SU-DHL-6 (cell line): ENCODE results near the gene DIAPH3.

Source experiments
- H2AFZ ChIP-seq: fragments of 200-600 bp; sonication (generic); 2 replicates; pipeline ENCODE4 v1.6.1; 2014; ENCODE audit warnings: low read depth, mild to moderate bottlenecking, moderate library complexity, mixed read lengths, antibody characterized with exemption, low read length; ENCODE audit not compliant: severe bottlenecking
- H3F3A ChIP-seq: fragments of 200-600 bp; shearing (Covaris generic); 2 replicates; pipeline ENCODE4 v1.6.0; 2016; ENCODE audit warnings: antibody characterized with exemption, mild to moderate bottlenecking; ENCODE audit not compliant: insufficient read depth
- H3K27ac ChIP-seq: fragments of 200-600 bp; sonication (generic); 2 replicates; pipeline ENCODE4 v1.5.1; 2016; ENCODE audit warnings: low read depth, mild to moderate bottlenecking, low read length, moderate library complexity, mixed read lengths
- H3K27me3 ChIP-seq: fragments of 200-600 bp; sonication (generic), shearing (Covaris generic); 2 replicates; pipeline ENCODE4 v1.6.0; 2014; ENCODE audit warnings: mild to moderate bottlenecking, low read length
- H3K36me3 ChIP-seq: fragments of 200-600 bp; sonication (generic); 2 replicates; pipeline ENCODE4 v1.6.1; 2014; ENCODE audit warnings: mild to moderate bottlenecking, low read length, mixed read lengths
- H3K4me2 ChIP-seq: fragments of 300-600, 200-600 bp; shearing (Covaris generic), sonication (generic); 2 replicates; pipeline ENCODE4 v1.6.0; 2014; ENCODE audit warnings: low read length, low read depth, mild to moderate bottlenecking; ENCODE audit not compliant: poor library complexity, severe bottlenecking
- H3K4me3 ChIP-seq: fragments of 200-600 bp; sonication (generic); 2 replicates; pipeline ENCODE4 v1.5.1; 2014; ENCODE audit warnings: antibody characterized with exemption, low read length, mild to moderate bottlenecking, mixed read lengths; ENCODE audit not compliant: insufficient read depth, poor library complexity, severe bottlenecking
- H3K79me2 ChIP-seq: fragments of 200-600 bp; sonication (generic); 2 replicates; pipeline ENCODE4 v1.6.1; 2014; ENCODE audit warnings: mild to moderate bottlenecking, low read length, moderate library complexity; ENCODE audit not compliant: insufficient read depth
- H3K9ac ChIP-seq: fragments of 200-600 bp; sonication (generic); 2 replicates; pipeline ENCODE4 v1.7.0; 2014; ENCODE audit warnings: mild to moderate bottlenecking, low read length
- H3K9me2 ChIP-seq: fragments of 200-600 bp; sonication (generic); replicated peaks from 2 replicates; pipeline ENCODE4 v1.6.1; 2014; ENCODE audit warnings: low read length; ENCODE audit not compliant: insufficient read depth
- H3K9me3 ChIP-seq: fragments of 200-600 bp; sonication (generic); 2 replicates; pipeline ENCODE4 v1.6.1; 2014; ENCODE audit warnings: low read length, mixed read lengths; ENCODE audit not compliant: insufficient read depth
- H4K20me1 ChIP-seq: fragments of 200-600 bp; sonication (generic); 2 replicates; pipeline ENCODE4 v1.6.1; 2014; ENCODE audit warnings: low read depth, mild to moderate bottlenecking, antibody characterized with exemption, low read length, moderate library complexity, mixed read lengths
- EZH2phosphoT487 ChIP-seq: fragments of 200-600 bp; sonication (generic), shearing (Covaris generic); conservative IDR thresholded peaks from 2 replicates; pipeline ENCODE4 v1.6.1; 2018; ENCODE audit warnings: mild to moderate bottlenecking, antibody characterized with exemption, low read length, moderate library complexity, mixed read lengths
- TF ChIP-seq, protein P1 (sequence below): fragments of 200-600 bp; sonication (generic); IDR thresholded peaks from one replicate; pipeline ENCODE4 v1.5.1; 2017; ENCODE audit warnings: antibody characterized with exemption, mild to moderate bottlenecking, low read length, moderate library complexity; ENCODE audit not compliant: insufficient read depth, poor library complexity, severe bottlenecking

Gene DIAPH3

DNA sequence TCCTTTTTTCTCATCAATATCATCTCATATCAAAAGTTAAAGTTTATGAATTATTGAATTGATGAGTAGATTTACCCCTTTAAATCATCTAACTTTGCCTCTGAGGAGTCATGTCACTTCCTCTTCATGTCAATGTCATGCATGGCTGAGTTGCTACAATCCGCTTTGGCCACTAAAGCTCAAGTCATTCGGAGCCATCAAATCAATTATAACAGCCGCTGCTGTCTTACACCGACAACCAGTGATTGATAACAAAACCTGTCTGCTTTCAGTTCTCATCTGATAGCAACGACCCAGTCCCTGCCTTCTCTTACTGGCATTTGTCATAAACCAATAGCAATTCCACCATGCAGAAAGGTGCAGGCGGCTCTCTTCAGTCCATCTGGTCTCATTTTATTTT lies 429.3 kb downstream of the DIAPH3 start:
- no peak overlapping the region for H2AFZ ChIP-seq
- no peak overlapping the region for H3K9ac ChIP-seq
- TF ChIP-seq, protein P1, sequence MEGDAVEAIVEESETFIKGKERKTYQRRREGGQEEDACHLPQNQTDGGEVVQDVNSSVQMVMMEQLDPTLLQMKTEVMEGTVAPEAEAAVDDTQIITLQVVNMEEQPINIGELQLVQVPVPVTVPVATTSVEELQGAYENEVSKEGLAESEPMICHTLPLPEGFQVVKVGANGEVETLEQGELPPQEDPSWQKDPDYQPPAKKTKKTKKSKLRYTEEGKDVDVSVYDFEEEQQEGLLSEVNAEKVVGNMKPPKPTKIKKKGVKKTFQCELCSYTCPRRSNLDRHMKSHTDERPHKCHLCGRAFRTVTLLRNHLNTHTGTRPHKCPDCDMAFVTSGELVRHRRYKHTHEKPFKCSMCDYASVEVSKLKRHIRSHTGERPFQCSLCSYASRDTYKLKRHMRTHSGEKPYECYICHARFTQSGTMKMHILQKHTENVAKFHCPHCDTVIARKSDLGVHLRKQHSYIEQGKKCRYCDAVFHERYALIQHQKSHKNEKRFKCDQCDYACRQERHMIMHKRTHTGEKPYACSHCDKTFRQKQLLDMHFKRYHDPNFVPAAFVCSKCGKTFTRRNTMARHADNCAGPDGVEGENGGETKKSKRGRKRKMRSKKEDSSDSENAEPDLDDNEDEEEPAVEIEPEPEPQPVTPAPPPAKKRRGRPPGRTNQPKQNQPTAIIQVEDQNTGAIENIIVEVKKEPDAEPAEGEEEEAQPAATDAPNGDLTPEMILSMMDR = no peak
- TF ChIP-seq EZH2phosphoT487 = no peak
- no peaks in the 10 kb centered on the region for H3K9me3 ChIP-seq
- H3K36me3 ChIP-seq = no peaks in the 10 kb centered on the region
- H4K20me1 ChIP-seq = no peaks in the 10 kb centered on the region
- H3K9me2 ChIP-seq = no peaks in the 10 kb centered on the region
- no peak overlapping the region for H3K4me3 ChIP-seq
- no peak overlapping the region for H3K27ac ChIP-seq
- H3F3A ChIP-seq = no peaks in the 10 kb centered on the region
- H3K27me3 ChIP-seq = no peaks in the 10 kb centered on the region
- H3K79me2 ChIP-seq = no peaks in the 10 kb centered on the region
- no peak overlapping the region for H3K4me2 ChIP-seq

DNA sequence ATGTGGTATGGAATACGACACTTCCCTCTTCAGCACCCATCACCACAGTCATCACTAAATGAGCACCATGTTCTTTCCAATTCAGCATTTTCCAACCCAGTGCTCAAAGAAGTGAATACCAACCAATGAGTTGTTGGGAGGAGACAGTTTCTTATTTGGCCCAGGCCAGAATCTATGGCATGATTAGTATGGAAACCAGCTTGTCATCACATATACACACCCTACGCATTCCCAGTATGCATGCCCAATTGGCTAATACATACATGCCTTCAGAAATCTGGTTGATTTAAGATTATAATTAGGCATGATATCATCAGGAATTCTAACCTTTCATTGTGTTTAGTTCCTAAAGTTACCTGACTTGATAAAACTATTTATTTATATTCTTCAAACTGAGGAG lies 430.0 kb downstream of the DIAPH3 start:
- Histone ChIP-seq H3F3A (no peaks in the 10 kb centered on the region), H4K20me1 (no peaks in the 10 kb centered on the region), H2AFZ (no peak overlapping the region), H3K9me2 (no peaks in the 10 kb centered on the region), H3K4me3 (no peak overlapping the region), H3K27ac (no peak overlapping the region), H3K79me2 (no peaks in the 10 kb centered on the region), H3K9me3 (no peaks in the 10 kb centered on the region), H3K36me3 (no peaks in the 10 kb centered on the region), H3K27me3 (no peaks in the 10 kb centered on the region), H3K9ac (no peak overlapping the region), H3K4me2 (no peak overlapping the region)
- TF ChIP-seq, protein P1 = no peak
- no peak for TF ChIP-seq EZH2phosphoT487

DNA sequence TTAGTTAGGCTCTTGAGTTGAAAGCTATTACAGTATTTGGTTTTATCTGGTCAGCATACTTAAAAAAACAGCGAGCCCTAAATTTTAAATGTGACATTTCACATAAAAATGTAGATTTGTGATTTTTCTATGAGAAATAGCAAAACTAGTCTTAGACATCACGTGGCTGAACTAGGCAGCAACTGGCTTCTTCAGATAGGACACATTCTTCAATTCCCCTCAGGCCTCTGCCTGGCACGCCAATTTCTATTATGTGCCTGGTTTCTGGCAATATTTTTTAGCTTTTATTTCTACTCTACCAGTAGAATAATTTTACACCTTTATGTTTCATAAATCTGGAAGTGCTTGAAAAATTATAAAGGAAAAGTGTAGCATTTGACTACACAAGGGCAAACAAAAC lies 433.7 kb downstream of the DIAPH3 start:
- Histone ChIP-seq H3K9me3 (no peaks in the 10 kb centered on the region), H3K36me3 (no peaks in the 10 kb centered on the region), H3K9ac (no peak overlapping the region), H3F3A (no peaks in the 10 kb centered on the region), H3K4me2 (no peak overlapping the region), H2AFZ (no peak overlapping the region), H3K27ac (no peak overlapping the region), H3K79me2 (no peaks in the 10 kb centered on the region), H3K27me3 (no peaks in the 10 kb centered on the region), H3K4me3 (no peak overlapping the region), H4K20me1 (no peaks in the 10 kb centered on the region), H3K9me2 (no peaks in the 10 kb centered on the region)
- no peak for TF ChIP-seq EZH2phosphoT487
- TF ChIP-seq, protein P1 = no peak
